GM21367 (cell line): ENCODE measurements around the gene SEC22A.

Source experiments
- ATAC-seq: cut with Tn5 transposase; IDR thresholded peaks from one replicate; pipeline ENCODE4 v1.9.1; 2021; ENCODE audit not compliant: unreplicated experiment

Gene SEC22A

DNA sequence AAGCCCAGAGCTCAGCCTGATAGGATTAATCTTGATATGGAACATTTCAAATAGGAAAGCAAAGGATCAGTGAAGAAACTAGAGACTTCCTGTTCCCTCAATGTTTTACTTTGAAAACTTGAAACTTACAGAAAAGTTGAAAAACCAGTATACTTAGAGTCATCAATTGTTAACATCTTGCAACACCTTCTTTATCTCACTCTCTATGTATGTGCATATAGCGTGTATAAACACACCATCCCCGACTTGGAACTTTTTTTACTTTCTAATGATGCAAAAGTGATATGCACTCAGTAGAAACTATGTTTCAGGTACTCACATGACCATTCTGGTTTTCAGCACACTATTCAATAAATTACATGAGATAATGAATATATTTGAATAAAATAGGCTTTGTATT, 60.5 kb downstream of the SEC22A start:
- no peak for ATAC-seq

DNA sequence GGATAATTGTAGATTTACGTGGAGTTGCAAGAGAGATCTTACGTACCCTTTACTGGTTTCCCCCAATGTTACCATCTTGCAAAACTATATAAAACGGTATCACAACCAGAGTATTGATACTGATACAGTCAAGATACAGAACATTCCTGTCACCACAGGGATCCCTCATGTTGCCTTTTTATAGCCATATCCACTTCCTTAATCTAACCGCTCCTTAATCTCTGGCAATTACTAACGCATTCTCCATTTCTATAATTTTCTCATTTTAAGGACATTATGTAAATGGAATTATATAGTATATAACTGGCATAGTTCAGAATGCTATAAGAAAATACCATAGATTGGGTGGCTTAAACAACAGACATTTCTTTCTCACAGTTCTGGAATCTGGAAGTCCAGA, 61.1 kb downstream of the SEC22A start:
- no peak for ATAC-seq

DNA sequence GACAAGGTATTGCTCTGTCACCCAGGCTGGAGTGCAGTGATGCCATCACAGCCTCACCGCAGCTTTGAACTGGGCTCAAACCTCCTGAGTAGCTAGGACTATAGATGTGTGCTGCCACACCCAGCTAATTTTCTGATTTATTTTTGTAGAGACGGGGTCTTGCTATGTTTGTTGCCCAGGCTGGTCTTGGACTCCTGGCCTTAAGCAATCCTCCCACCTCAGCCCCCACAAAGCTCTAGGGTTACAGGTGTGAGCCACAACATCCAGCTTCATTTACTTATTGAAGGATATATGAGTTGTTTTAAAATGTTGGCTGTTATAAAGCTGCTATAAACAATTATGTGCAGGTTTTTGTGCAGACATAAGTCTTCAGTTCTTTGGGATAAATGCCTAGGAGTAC, 62.2 kb downstream of the SEC22A start:
- no peak for ATAC-seq

DNA sequence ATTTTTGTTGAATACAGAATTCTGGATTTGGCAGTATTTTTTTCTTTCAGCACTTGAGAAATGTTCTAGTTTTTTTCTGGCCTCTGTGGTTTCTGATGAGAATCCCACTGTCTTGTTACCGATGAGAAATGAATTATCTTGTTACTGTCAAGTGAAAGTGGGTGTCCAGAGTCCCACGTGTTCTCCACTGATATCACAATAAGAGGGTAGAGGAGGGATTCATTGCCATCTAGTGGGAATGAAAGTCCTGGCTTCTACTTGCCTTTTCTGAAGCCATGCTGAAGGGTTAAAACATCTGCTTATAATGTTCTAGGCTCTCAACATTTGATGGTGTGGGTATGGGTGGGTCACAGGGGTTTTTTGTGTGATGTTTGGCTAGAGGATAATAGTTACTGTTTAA, 66.1 kb downstream of the SEC22A start:
- ATAC-seq, result no peak

DNA sequence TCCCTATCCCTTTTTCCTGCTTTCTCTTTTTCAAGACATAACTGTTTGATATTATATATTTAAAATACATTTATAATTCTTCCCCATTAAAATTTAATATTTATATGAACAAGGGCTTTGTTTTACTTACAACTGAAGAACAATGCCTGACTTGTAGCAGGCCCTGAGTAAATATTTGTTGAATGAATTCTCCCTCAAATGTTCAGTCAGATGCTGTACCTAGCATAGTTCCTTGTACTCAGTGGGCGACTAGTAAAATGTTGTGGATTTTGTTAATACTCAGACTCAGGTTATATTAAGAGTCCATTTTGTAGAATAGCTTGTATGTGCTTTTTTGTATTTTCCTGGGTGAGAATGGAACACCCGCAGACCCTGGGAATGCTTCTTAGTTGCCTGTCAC, 69.1 kb downstream of the SEC22A start:
- ATAC-seq, result no peak

DNA sequence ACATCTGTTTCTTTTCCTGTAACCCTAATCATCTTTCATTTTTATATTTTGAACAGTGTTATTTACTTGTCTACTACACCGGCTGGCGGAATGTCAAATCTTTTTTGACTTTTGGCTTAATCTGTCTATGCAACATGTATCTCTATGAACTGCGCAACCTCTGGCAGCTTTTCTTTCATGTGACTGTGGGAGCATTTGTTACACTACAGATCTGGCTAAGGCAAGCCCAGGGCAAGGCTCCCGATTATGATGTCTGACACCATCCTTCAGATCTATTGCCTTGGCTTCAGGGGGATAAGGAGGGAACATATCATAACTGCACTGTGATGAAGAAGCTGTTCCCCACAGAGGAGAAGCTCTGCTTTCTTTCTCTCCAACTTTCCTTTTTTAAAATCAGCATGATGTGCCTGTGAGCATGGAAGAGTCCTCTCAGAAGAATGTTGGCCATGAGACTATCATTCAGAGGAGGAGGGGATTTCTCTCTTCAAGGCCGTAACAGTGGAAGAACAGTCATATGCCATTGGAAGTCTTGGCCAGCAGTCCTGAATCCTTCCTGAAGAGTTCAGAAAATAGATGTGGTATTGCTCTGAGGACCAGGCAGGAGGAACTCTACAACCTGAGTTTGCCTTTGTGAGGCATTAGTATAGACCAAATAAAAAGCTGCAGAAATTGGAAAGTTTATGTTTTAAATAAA, 69.9 kb downstream of the SEC22A start:
- no peak for ATAC-seq

DNA sequence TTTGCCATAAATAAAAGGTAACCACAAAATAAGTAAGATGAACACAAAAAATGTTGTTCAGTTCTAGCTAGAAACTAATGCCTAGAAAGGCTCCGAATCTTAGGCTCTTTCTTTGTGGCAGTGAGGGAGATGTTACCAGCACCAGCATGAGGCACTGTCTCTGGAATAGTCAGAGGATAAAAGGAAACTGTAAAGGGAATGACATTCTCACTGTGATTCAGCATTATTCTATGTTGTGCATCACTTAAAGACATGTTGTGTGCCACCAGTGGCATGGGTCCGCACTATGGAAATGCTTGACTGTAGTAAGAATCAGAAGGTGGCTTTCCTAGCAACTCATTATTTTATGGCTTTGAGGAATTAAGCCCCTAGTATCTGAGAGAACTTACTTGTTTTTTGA, 70.8 kb downstream of the SEC22A start:
- no peak for ATAC-seq

DNA sequence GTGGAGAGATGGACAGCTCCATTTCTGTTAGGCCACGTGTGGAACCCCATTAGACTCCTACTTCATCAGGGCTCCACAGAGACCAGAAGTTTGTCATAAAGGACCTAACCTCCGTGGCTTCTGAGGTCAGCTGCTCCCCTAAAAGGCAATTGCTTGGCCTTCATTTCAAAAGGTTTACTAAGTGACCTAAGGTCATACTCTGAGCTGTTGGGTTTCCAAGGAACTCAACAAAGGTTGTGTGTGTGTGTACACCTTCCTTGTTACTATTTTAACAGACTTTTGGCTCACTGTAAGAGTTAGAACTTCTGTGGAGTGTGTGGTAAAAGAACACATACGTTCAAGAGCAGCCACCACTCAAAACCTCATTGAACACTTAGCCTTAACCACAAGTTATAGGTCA, 73.9 kb downstream of the SEC22A start:
- no peak for ATAC-seq

DNA sequence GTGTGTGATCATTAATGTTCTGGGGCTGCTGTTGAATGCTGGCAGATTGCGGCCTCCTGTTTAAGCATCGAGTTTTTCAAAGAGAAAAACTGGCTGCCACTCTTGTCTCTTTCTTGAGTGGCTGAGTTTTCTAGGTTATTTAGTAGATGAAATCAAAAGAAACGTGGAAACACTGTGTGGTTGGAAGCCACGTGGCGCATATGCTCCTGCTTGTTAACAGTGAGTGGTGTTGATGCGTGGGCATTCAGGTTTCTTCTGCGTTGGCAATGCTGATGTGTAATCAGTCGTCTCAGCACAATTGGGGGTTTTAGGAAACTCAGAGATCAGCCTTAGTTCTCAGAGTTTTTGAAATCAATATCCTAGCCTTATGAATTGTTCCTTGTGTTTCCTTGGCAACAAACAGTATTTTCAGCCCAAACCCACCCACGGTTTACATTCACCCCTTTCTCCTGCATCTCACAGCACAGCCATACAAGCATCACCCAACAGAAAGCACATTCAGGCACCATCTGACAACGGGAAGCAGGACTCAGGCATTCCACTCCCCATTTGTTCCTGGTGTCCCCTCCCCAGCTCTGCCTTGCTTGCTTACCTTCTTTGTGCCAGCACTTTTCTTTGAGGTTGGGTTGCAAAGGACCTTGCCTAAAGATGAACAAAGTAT, 74.7 kb downstream of the SEC22A start:
- ATAC-seq, result no peak

DNA sequence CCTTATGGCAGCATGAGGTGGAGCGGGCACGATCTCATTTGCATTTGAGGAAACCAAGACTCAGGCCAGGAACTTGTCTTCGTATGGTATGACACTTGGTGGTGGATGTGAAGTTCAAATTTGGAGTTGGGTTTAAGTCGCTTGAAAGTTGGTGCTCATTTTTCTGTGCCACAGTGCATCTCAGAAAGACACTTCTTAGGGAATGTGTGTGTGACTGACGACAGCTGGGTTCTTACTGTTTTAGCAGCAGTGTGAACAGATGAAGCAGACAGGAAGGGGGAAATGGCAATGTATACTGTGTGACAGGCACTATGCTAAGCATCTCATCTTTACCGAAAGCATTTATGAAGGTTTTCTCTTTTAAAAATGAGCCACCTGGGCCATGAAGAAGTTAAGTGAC, 75.4 kb downstream of the SEC22A start:
- no peak for ATAC-seq

DNA sequence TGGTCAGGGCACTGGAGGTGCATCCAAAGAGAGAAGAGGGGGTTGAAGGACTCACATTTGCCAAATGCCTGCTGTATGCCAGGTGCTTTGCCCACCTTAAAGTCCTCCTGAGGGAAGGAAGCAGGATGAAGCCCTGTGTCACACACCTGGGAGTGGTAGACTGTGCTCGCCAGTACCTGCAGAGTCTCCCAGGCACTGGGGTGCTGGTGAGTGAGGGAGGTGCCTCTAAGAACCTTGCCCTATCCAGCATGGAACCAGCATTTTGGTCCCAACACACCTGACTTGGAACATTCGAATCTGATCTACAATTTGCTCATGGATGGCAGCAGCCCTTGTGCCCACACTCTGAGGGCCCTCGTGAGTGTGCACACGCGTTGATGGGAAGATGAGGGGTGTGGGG, 76.7 kb downstream of the SEC22A start:
- no peak for ATAC-seq

DNA sequence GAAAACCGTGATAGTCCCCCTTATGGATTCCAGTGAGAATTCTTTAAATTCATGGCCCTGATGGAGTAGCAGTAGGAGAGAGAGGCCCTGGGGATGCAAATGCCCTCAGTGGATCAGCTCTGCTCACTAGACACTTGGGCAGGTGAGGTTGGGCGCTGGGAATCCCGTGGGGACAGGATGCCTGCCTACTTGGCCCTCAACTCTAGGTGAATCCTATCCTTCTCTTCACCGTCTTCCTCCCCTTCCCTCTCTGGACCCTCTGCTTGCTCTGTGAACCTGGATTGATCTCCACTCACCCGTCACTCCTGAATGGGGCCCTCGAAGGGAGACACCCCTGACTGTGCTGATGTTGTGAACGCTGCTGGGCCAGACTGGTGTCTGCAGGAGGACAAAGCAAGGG, 77.4 kb downstream of the SEC22A start:
- no peak for ATAC-seq

DNA sequence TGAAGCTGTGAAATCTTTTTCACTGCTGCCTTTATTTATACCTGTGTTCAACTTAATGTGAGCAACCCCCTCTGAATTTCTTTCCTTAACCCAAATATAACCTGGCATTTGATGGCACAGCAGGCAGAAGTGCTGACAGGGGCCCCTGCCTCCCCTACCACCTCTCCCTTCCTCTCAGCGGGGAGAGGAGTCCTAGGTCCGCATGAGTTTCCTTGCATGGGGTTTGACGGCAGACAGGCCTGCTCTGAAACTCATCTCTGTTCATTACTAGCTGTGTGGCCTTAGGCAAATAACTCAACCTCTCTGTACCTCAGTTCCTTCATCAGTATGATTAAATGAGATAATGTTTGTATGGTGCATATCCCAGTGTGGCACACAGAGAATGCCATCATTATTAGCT, 79.7 kb downstream of the SEC22A start:
- no peak for ATAC-seq

DNA sequence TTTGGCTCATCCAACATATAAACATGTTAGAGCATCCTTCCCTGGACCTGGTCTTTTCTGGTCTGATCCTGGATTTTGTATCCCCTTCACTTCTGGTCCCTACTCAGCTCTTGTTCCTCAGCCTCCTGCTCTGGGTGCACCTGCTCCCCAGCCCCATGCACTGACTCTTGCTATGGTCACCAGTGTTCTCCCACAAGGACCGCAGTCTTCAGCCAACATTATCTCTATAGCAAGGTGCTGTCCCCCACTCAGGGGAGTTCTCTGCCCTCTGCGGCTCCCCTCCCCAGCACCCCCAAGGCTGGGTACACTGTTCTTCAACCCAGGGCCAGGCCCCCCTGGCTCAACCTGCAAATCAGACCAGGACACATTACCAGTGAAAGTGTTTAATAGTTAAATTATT, 80.2 kb downstream of the SEC22A start:
- ATAC-seq, result no peak

DNA sequence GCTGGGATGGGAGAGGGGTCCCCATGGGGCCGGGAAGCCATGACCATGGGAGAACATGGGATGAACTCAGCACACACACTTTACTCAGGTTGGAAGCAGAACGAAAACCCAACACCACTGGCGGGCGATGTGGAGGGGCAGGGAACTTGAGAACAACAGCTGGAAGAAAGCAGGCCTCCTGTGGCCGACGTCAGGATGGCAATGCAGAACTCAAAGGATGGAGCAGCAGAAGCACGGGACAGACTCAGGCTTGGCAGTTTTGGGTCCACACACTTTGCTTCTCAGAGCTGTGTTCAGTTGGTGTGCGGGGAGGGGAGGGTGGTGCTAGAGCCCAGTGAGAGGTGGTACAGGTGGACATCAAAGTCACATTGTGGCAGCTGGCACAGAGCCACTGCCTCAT, 80.7 kb downstream of the SEC22A start:
- no peak for ATAC-seq

DNA sequence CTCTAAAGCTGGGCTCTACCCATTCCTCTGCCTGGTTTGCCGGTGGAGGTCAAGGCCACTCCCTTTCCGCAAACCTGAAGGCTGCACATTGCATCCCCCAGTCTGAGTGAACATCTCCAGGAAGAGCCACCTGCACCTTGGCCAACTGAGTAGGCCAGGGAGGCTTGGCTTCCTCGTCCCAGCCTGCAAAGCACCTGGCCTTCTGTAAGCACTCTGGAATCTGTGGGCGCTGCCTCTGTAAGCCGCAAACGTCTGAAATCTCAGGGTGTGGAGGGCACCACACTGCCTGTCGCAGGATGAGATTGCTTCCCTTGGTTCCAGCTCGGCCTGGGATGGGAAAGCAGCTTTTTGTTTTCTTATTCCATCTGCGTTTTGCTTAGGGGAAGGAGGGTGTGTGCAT, 81.3 kb downstream of the SEC22A start:
- ATAC-seq, result no peak

DNA sequence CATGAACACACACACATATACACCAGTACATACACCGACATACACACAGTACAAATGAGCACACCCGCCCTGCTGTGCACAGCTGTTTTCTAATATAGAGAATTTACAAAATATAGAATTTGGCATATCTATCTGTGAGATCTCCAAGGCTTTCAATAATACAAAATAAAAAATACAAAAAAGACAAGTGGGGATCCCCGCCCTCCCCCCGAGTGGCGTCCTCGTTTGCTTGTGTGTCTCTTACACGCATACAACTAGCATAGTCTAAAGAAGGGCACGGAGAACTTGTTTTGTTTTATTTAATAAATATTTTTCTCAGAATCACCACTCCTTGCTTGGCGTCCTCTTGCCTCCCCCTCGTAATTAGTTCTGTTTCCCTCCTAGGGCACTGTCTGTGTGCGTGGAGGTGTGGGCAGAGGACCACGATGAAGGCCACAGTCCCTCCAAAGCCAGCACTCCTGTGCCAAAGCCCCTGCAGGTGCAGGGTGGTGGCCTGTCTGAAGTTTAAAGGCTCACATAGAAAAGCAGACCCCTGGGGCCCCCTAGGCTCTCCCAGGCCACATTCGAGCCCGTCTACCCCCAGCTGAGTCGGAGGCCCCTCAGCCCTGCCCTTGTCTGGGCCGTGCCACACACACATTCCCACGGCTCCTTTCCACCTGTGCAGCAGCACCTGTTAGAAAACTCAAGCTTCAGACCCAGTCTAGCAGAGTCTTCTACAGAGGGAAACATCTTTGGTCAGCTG, 82.1 kb downstream of the SEC22A start:
- ATAC-seq, result no peak

DNA sequence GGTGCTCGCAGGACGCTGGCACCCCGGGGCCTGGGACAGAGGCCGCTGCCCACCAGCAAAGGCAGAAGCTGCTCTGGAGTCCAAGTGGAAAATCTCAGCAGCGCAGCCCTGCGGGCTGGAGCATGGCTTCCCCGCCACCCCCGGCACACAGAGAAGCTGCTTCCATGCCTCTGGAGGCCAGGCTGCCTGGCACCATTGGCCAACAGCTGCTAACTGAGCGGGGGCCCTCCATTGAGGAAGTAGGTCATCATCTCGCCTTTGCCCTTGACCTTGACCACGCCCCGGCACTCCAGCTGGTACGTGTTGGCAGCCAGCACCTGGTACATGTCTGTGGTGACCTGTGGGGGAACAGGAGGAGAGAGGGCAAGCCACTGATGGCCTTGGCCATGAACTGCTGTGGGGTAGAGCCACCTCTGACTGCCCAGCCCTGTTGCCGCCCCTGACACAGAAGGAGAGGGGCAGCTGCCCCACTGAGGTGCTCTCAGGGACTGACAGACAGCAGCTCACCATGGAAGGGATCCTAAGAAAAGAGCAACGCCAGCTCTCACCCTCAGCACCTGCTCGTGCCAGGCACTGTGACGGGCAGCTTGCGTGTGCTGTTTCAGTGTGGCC, 82.8 kb downstream of the SEC22A start:
- no peak for ATAC-seq

DNA sequence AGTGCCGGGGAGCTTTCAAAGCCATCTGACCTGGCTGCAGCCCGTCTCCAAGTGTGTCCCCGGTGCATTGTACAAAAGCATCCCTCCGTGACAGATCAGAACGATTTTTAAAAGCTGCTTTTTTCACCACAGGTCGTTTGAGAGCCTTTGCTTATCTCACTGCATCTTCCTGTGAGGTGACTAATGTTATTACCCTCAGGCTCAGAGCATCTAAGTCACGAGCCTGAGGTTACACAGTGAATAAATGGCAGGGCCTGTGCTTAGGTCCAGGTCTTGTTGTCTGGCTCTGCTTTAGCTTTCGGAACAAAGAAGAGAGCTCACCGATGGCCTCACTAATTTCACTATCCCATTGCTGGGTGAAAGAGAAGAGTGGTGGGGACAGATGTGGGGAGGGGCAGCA, 83.3 kb downstream of the SEC22A start:
- ATAC-seq, result no peak

DNA sequence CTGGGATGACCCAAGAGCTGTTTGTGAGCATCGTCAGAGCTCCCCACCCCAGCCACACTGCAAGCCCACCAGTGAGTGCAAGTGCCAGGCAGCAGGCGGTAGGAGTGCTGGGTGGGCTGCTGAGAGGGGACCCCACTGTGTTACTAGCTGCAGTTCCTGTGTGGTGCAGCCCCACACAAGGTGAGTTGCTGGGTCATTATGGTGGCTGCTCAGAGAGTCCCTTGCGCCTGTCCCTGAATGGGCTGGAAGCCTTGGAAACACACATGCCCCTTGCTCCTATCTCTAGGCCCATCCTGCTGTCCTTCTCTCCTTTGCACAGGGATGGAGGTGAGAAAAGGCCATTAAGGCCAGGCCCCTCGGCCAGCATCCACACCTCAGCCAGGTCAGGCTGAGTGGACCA, 83.7 kb downstream of the SEC22A start:
- ATAC-seq, result no peak

DNA sequence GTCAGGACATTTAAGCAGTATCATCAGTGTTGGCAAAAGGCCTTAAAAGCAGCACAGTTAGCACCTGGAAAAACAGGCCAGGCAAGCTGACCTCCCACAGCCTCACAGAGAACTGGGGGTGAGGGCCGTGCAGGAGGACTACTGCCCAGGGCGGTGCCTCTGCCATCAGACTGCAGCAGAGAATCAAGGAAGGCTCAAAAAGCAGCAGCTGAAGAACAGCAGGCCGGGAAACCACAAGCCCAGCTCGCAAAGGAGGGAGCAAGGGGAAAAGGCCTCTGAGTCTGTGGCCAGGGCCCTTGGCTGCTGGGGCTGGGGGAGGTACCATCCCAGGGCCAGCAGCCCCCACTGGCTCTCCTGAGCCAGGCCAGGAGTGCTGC, 84.2 kb downstream of the SEC22A start:
- no peak for ATAC-seq
